K562 (cell line): ENCODE results near the gene APC. TPM values are rescaled to one million over a fixed set of nuclear protein-coding genes. Genes with fewer than 3 reads are reported as not detected.

Source experiments
- CHD2 ChIP-seq: IDR thresholded peaks from 2 replicates; pipeline ENCODE4 v1.6.1; 2011; ENCODE audit warnings: low read depth, low read length
- DNMT1 ChIP-seq: fragments of 450-650 bp; IDR thresholded peaks from 2 replicates; pipeline ENCODE4 v1.6.1; 2016; ENCODE audit warnings: antibody characterized with exemption, mild to moderate bottlenecking
- HDAC8 ChIP-seq: fragments of 450-650 bp; IDR thresholded peaks from 2 replicates; pipeline ENCODE4 v1.6.1; 2016; ENCODE audit warnings: mild to moderate bottlenecking, missing genetic modification characterization, moderate library complexity, missing compliant biosample characterization
- LEF1 ChIP-seq: fragments of 450-650 bp; IDR thresholded peaks from 2 replicates; pipeline ENCODE4 v1.6.1; 2016; ENCODE audit warnings: mild to moderate bottlenecking
- PCBP2 ChIP-seq: fragments of 200-400 bp; formaldehyde crosslinking; IDR thresholded peaks from 2 replicates; pipeline ENCODE4 v1.6.1; 2018; ENCODE audit warnings: low read length, low read depth, mild to moderate bottlenecking, moderate library complexity; ENCODE audit not compliant: poor library complexity, severe bottlenecking
- SMARCE1 ChIP-seq: fragments of 450-650 bp; IDR thresholded peaks from 2 replicates; pipeline ENCODE4 v1.7.1; 2016; ENCODE audit warnings: mild to moderate bottlenecking
- SP1 ChIP-seq: sonication (generic); formaldehyde crosslinking; IDR thresholded peaks from 2 replicates; pipeline ENCODE4 v1.8.1; 2022; ENCODE audit warnings: mild to moderate bottlenecking, missing genetic modification reagents
- TSC22D4 ChIP-seq: fragments of 450-650 bp; IDR thresholded peaks from 2 replicates; pipeline ENCODE4 v1.6.1; 2016; ENCODE audit warnings: missing genetic modification characterization, missing biosample characterization, control low read depth
- ZNF133 ChIP-seq: fragments of 250-450 bp; sonication (Bioruptor Pico); IDR thresholded peaks from 2 replicates; pipeline ENCODE4 v1.4.0; 2020; ENCODE audit warnings: mild to moderate bottlenecking
- ZNF274 ChIP-seq: IDR thresholded peaks from 2 replicates; pipeline ENCODE4 v1.6.1; 2011; ENCODE audit warnings: low read depth, mild to moderate bottlenecking, low read length, moderate library complexity, borderline replicate concordance
- ZNF384 ChIP-seq: IDR thresholded peaks from 2 replicates; pipeline ENCODE4 v1.6.1; 2012; ENCODE audit warnings: low read depth, low read length, improper control_type of control experiment
- ZNF436 ChIP-seq: fragments of 250-450, 450-650 bp; sonication (Bioruptor Pico); formaldehyde crosslinking; IDR thresholded peaks from 2 replicates; pipeline ENCODE4 v1.7.0; 2020; ENCODE audit warnings: mild to moderate bottlenecking
- ZNF583 ChIP-seq: fragments of 250-450 bp; sonication (Bioruptor Pico); IDR thresholded peaks from 2 replicates; pipeline ENCODE4 v1.4.0; 2020
- polyA plus RNA-seq, 8 experiments: library from polyadenylated mRNA; depleted of rRNA in 4 of 8; stranded (reverse) in 5 of 8; unstranded in 3 of 8; fragments of >200 nt; fragmentation: Nextera tagmentation in 2 of 8; fragmentation: Illumina TruSeq in 1 of 8; extraction: Ambion mirVana in 2 of 8; extraction: Trizol in 1 of 8; gene quantifications; 2 replicates each; pipeline versions ENCODE4 v1.2.1 to v1.2.3, GENCODE V29; 2011 to 2014; ENCODE audit warnings: inconsistent platforms in 1 of 8, missing spikeins in 1 of 8
- total RNA-seq, 7 experiments: library from RNA; depleted of rRNA in 6 of 7; stranded (reverse); fragments of >200 nt in 6 of 7; fragmentation: Illumina TruSeq in 2 of 7; extraction: Trizol in 2 of 7; gene quantifications; 2 replicates each; pipeline versions ENCODE4 v1.2.1 to v1.2.3, GENCODE V29; 2011 to 2021; ENCODE audit warnings: low replicate concordance in 1 of 7
- TF ChIP-seq, protein P1 (sequence below), 2 experiments: fragments of 450-650 bp; IDR thresholded peaks; 2 replicates each; pipeline ENCODE4 v1.6.1; 2016; ENCODE audit warnings: mild to moderate bottlenecking in 2 of 2, borderline replicate concordance in 1 of 2, low read depth in 1 of 2, moderate library complexity in 1 of 2
- TF ChIP-seq, protein P2 (sequence below): sonication (generic); IDR thresholded peaks from 2 replicates; pipeline ENCODE4 v1.6.1; 2016
- TF ChIP-seq, protein P3 (sequence below): fragments of 450-650 bp; IDR thresholded peaks from 2 replicates; pipeline ENCODE4 v1.7.1; 2018; ENCODE audit warnings: mild to moderate bottlenecking, low read depth; ENCODE audit not compliant: partially characterized antibody
- TF ChIP-seq, protein P4 (sequence below): fragments of 250-450 bp; sonication (Bioruptor Pico); IDR thresholded peaks from 2 replicates; pipeline ENCODE4 v1.9.0; 2021; ENCODE audit warnings: mild to moderate bottlenecking

Gene APC
- total and polyA plus RNA-seq, 9 of the 15 experiments (the other 6 are each of a cell fraction or from before 2014, with no cell fraction given) = 5.7 to 29.5 (median 15.4) TPM

DNA sequence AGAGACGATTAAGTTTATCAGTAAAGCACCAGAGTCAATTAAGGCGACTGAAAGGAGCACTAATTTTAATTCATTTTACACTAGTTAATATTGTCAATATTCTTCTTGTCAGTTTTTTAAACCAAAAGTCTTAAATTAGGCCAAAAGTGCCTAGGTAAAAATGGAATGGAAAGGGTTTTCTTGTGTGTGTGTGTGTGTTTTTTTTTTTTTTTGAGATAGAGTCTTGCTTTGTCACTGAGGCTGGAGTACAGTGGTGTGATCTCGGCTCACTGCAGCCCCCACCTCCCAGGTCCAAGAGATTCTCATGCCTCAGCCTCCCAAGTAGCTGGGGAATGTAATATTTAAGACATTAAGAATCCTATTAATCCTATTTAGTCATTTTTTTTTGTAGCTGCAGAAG is 3.1 kb upstream of the APC start (continued):
- TF ChIP-seq, protein P1, sequence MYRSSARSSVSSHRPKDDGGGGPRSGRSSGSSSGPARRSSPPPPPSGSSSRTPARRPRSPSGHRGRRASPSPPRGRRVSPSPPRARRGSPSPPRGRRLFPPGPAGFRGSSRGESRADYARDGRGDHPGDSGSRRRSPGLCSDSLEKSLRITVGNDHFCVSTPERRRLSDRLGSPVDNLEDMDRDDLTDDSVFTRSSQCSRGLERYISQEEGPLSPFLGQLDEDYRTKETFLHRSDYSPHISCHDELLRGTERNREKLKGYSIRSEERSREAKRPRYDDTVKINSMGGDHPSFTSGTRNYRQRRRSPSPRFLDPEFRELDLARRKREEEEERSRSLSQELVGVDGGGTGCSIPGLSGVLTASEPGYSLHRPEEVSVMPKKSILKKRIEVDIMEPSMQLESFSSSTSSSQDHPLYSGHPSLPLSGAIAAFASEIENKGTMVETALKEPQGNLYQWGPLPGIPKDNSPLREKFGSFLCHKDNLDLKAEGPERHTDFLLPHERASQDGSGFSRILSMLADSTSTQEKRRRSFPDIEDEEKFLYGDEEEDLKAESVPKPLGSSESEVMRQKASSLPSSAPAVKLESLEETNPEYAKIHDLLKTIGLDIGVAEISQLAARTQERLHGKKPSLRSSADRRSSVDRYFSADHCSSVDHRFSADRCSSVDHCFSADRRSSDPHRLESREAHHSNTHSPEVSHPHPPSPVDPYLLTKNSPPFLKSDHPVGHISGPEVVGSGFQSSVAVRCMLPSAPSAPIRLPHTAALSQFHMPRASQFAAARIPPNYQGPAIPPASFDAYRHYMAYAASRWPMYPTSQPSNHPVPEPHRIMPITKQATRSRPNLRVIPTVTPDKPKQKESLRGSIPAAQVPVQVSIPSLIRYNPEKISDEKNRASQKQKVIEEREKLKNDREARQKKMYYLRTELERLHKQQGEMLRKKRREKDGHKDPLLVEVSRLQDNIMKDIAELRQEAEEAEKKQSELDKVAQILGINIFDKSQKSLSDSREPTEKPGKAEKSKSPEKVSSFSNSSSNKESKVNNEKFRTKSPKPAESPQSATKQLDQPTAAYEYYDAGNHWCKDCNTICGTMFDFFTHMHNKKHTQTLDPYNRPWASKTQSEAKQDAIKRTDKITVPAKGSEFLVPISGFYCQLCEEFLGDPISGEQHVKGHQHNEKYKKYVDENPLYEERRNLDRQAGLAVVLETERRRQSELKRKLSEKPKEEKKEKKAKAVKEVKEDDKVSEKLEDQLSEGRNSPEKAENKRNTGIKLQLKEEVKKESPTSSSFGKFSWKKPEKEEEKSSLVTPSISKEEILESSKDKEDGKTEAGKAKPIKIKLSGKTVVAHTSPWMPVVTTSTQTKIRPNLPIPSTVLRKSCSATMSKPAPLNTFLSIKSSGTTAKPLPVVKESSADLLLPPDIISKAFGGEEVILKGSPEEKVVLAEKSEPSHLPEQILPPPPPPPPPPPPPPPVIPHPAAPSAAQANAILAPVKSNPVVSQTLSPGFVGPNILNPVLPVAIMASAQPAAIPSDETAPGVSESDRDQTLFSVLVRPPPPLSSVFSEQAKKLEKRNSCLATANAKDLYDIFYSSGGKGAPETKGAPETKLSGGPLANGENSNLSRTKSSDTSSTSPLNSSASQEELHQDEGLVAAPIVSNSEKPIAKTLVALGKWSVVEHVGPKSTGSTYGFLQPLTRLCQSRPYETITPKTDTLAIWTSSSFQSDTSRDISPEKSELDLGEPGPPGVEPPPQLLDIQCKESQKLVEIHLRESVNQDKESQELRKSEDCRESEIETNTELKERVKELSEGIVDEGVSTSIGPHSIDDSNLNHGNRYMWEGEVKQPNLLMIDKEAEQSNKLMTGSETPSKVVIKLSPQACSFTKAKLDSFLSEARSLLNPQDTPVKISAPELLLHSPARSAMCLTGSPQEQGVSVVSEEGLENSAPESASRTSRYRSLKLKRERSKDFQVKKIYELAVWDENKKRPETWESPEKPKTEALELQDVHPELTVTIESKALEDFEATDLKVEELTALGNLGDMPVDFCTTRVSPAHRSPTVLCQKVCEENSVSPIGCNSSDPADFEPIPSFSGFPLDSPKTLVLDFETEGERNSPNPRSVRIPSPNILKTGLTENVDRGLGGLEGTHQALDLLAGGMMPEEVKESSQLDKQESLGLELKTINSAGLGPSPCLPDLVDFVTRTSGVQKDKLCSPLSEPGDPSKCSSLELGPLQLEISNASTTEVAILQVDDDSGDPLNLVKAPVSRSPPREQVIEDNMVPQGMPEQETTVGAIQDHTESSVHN (IDR thresholded peaks at IDR 0.05; ENCODE audit: borderline replicate concordance in 1 of 2, low read depth in 1 of 2) = no peak
- TF ChIP-seq DNMT1 (no peak), SMARCE1 (peak; percentile 54), ZNF274 (no peak), PCBP2 (no peak), SP1 (CRISPR knock-in tag) (no peak), HDAC8 (tag) (no peak), ZNF133 (CRISPR knock-in tag) (no peak), TSC22D4 (no peak), ZNF583 (CRISPR knock-in tag) (no peak), CHD2 (no peak), ZNF436 (CRISPR knock-in tag) (no peak), LEF1 (no peak), ZNF384 (peak; percentile 88)
- TF ChIP-seq, protein P2, sequence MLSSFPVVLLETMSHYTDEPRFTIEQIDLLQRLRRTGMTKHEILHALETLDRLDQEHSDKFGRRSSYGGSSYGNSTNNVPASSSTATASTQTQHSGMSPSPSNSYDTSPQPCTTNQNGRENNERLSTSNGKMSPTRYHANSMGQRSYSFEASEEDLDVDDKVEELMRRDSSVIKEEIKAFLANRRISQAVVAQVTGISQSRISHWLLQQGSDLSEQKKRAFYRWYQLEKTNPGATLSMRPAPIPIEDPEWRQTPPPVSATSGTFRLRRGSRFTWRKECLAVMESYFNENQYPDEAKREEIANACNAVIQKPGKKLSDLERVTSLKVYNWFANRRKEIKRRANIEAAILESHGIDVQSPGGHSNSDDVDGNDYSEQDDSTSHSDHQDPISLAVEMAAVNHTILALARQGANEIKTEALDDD = no peak
- TF ChIP-seq, protein P3, sequence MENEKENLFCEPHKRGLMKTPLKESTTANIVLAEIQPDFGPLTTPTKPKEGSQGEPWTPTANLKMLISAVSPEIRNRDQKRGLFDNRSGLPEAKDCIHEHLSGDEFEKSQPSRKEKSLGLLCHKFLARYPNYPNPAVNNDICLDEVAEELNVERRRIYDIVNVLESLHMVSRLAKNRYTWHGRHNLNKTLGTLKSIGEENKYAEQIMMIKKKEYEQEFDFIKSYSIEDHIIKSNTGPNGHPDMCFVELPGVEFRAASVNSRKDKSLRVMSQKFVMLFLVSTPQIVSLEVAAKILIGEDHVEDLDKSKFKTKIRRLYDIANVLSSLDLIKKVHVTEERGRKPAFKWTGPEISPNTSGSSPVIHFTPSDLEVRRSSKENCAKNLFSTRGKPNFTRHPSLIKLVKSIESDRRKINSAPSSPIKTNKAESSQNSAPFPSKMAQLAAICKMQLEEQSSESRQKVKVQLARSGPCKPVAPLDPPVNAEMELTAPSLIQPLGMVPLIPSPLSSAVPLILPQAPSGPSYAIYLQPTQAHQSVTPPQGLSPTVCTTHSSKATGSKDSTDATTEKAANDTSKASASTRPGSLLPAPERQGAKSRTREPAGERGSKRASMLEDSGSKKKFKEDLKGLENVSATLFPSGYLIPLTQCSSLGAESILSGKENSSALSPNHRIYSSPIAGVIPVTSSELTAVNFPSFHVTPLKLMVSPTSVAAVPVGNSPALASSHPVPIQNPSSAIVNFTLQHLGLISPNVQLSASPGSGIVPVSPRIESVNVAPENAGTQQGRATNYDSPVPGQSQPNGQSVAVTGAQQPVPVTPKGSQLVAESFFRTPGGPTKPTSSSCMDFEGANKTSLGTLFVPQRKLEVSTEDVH = no peak
- TF ChIP-seq, protein P4, sequence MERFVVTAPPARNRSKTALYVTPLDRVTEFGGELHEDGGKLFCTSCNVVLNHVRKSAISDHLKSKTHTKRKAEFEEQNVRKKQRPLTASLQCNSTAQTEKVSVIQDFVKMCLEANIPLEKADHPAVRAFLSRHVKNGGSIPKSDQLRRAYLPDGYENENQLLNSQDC (CRISPR knock-in tag) = no peak
